Activated CD8-positive, alpha-beta T cell treated with anti-CD3 and anti-CD28 coated beads, Interleukin-2, amount 10 ng/mL, durations not matched to agents 7 days and 5 days (primary cell): ENCODE results near the gene LPCAT2. TPM values are rescaled to one million over a fixed set of nuclear protein-coding genes. Genes with fewer than 3 reads are reported as not detected.
"Not testable (repeated sequence)": the region's sequence is repeated elsewhere in the genome, so short reads cannot be mapped to it uniquely, and the experiment has no call there.

Source experiments
- ATAC-seq: fragments of 150-1000 bp; cut with Tn5 transposase; one replicate; pipeline ENCODE4 v1.10.0; 2021; ENCODE audit warnings: moderate library complexity
- CTCF ChIA-PET: fragments of 350-600 bp; sonication (Branson Sonifier 250); formaldehyde crosslinking; loops from one replicate; lab custom pipeline; 2021; ENCODE audit warnings: antibody characterized with exemption; lab: Charles Lee
- POLR2A ChIA-PET: fragments of 350-600 bp; sonication (Branson Sonifier 250); formaldehyde crosslinking; loops from one replicate; lab custom pipeline; 2021; ENCODE audit warnings: antibody characterized with exemption; lab: Charles Lee
- DNase-seq: peaks from one replicate; pipeline ENCODE4 v3.0.0-alpha.2; 2020
- H3K27ac Mint-ChIP-seq: one replicate; pipeline ENCODE4 v1.8.0; 2021; ENCODE audit warnings: mild to moderate bottlenecking, mixed read lengths
- H3K27me3 Mint-ChIP-seq: one replicate; pipeline ENCODE4 v1.8.0; 2021; ENCODE audit warnings: low read depth, mixed read lengths
- H3K36me3 Mint-ChIP-seq: one replicate; pipeline ENCODE4 v1.8.0; 2021; ENCODE audit warnings: low read depth, mixed read lengths
- H3K4me1 Mint-ChIP-seq: one replicate; pipeline ENCODE4 v1.8.0; 2021; ENCODE audit warnings: low read depth, mixed read lengths
- H3K4me3 Mint-ChIP-seq: one replicate; pipeline ENCODE4 v1.8.0; 2021; ENCODE audit warnings: mild to moderate bottlenecking, mixed read lengths
- H3K9me3 Mint-ChIP-seq: one replicate; pipeline ENCODE4 v1.8.0; 2022; ENCODE audit warnings: mixed read lengths; ENCODE audit not compliant: insufficient read depth
- total RNA-seq, 2 experiments: library from RNA; stranded (reverse); gene quantifications; one replicate each; pipeline ENCODE4 v1.2.3, GENCODE V29; 2021

LPCAT2 gene
- total RNA-seq, 2 experiments from 2014 or later: 0.37 TPM; not detected in 1

DNA sequence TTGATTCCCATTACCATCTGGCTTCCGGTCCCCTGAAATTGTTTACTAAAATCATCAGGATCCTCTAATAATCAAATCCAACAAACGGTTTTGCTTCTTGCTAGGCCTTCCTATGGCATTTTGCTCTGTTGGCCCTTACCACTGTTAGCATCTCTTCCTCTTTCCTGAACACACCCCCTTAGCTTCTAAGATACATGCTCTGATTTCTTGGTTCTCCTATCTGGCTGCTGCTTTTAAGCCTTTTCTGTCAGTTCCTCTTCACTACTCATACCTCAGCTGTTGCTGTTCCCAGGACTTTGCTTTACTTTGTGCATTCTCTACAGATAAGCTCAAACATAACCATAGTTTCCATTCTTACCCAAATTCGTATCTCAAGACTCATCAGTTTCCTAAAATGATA, 69.0 kb downstream of the LPCAT2 start:
- DNase-seq (no peak), ATAC-seq (no peak)
- H3K4me3 Mint-ChIP-seq: no peak overlapping the region
- ChIA-PET POLR2A (no interaction called here), CTCF (no interaction called here)
- no peaks in the 10 kb centered on the region for H3K36me3 Mint-ChIP-seq
- no peak overlapping the region for H3K27ac Mint-ChIP-seq
- H3K9me3 Mint-ChIP-seq: no peaks in the 10 kb centered on the region
- peaks cover 2% of the 10 kb centered on the region for H3K27me3 Mint-ChIP-seq
- no peaks in the 10 kb centered on the region for H3K4me1 Mint-ChIP-seq

DNA sequence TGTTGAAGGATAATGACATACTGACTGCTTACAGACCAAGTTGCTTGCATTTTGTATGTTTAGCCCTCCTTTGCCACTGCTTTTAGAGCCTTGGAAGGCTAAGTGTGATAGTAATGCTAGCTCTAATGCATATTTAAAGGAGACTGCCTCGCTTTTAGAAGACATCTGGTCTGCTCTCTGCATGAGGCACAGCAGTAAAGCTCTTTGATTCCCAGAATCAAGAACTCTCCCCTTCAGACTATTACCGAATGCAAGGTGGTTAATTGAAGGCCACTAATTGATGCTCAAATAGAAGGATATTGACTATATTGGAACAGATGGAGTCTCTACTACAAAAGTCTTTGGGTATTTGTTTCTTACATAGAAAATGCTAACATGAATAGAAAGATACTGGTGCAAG, 76.8 kb downstream of the LPCAT2 start:
- ATAC-seq: no peak
- DNase-seq: no peak
- ChIA-PET CTCF (interaction anchor here (1.1 kb wide), 1 partner anchor 24 kb away, joined by 3 read pairs; no protein-coding TSS in a partner anchor), POLR2A (no interaction called here)
- Mint-ChIP-seq H3K4me1 (no peaks in the 10 kb centered on the region), H3K27me3 (peaks cover 4% of the 10 kb centered on the region), H3K4me3 (no peak overlapping the region), H3K27ac (no peak overlapping the region), H3K9me3 (no peaks in the 10 kb centered on the region), H3K36me3 (no peaks in the 10 kb centered on the region)

DNA sequence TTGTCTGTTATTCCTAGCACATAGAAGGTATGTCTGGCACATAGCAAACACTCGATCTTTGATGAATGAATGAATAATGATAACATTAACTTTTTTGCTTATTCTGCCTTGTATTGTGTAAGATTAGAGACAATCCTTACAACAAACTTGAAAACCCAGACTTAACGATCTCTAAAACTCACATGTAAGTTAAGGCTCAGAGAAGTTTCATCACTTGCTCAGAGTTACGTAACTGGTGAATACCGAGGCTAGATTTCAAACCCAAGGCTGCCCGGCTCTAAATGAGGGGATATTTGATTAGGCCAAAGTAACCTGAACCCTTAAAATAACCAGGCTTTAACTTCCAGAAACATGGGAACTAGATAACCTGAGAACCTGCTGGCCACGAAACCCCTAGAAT, 79.9 kb downstream of the LPCAT2 start:
- DNase-seq (no peak), ATAC-seq (no peak)
- no peak overlapping the region for H3K4me3 Mint-ChIP-seq
- no peaks in the 10 kb centered on the region for H3K4me1 Mint-ChIP-seq
- peaks cover 4% of the 10 kb centered on the region for H3K27me3 Mint-ChIP-seq
- ChIA-PET POLR2A (no interaction called here), CTCF (no interaction called here)
- no peaks in the 10 kb centered on the region for H3K9me3 Mint-ChIP-seq
- no peaks in the 10 kb centered on the region for H3K36me3 Mint-ChIP-seq
- H3K27ac Mint-ChIP-seq: no peak overlapping the region

DNA sequence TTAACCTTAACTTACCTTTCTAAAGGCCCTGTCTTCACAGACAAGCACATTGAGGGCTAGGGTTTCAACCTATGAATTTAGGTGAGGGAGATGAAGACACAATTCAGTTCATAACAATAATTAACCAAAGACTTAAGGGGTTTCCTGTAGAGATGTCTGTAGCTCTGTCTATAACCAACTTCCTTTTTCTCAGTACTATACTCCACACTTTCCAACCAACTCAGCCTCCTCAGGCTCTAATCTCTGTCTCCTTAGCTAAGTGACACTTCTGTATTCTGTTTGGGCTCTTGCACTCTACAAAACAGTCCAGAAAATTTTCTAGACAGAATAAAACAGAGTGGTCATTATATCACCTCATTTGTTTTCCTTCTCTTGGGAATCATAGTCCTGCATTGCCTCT, 83.4 kb downstream of the LPCAT2 start:
- no peaks in the 10 kb centered on the region for H3K4me1 Mint-ChIP-seq
- ChIA-PET CTCF (no interaction called here), POLR2A (no interaction called here)
- no peak for ATAC-seq
- H3K36me3 Mint-ChIP-seq: no peaks in the 10 kb centered on the region
- H3K27me3 Mint-ChIP-seq: peaks cover 16% of the 10 kb centered on the region
- H3K27ac Mint-ChIP-seq: no peak overlapping the region
- no peak overlapping the region for H3K4me3 Mint-ChIP-seq
- DNase-seq: no peak
- H3K9me3 Mint-ChIP-seq: no peaks in the 10 kb centered on the region

DNA sequence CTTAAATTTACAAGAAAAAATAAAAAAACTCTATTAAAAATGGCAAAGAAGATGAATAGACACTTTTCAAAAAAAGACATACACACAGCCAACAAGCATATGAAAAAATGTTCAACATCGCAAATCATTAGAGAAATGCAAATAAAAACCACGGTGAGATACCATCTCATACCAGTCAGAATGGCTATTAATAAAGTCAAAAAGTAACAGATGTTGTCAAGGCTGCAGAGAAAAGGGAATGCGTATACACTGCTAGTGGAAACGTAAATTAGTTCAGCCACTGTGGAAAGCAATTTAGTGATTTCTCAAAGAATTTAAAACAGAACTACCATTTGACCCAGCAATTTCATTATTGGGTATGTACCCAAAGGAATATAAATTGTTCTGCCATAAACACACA, 89.1 kb downstream of the LPCAT2 start:
- POLR2A ChIA-PET: no interaction called here
- ATAC-seq (no peak), DNase-seq (no peak)
- Mint-ChIP-seq H3K4me3 (no peak overlapping the region), H3K9me3 (no peaks in the 10 kb centered on the region), H3K36me3 (no peaks in the 10 kb centered on the region), H3K27ac (no peak overlapping the region), H3K27me3 (peaks cover 12% of the 10 kb centered on the region), H3K4me1 (no peaks in the 10 kb centered on the region)
- CTCF ChIA-PET: no interaction called here

DNA sequence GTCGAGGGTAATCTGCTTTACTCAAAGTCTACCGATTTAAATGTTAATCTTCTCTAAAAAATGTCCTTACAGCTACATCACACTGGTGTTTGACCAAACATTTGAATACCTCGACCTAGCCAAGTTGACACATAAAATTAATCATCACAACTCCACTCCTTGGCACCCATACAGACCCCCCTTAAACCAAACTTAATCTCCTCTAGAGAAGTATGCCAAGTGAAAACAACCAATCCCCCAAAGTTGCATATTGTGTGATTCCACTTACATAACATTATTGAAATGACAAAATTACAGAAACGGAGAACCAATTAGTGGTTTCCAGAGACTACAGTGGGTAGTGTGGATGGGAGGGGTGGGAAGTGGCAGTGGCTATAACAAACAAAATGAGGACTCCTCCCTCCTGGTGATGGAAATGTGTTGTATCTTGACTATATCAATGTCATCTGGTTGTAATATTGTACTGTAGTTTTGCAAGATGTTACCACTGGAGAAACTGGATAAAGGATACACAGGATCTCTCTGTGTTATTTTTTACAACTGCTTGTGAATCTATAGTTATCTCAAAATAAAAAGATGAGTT, 97.0 kb downstream of the LPCAT2 start:
- no peaks in the 10 kb centered on the region for H3K27me3 Mint-ChIP-seq
- CTCF ChIA-PET: no interaction called here
- no peaks in the 10 kb centered on the region for H3K36me3 Mint-ChIP-seq
- no peak for DNase-seq
- no peaks in the 10 kb centered on the region for H3K4me1 Mint-ChIP-seq
- no peak overlapping the region for H3K4me3 Mint-ChIP-seq
- POLR2A ChIA-PET: no interaction called here
- no peak overlapping the region for H3K27ac Mint-ChIP-seq
- ATAC-seq: no peak
- H3K9me3 Mint-ChIP-seq: no peaks in the 10 kb centered on the region

DNA sequence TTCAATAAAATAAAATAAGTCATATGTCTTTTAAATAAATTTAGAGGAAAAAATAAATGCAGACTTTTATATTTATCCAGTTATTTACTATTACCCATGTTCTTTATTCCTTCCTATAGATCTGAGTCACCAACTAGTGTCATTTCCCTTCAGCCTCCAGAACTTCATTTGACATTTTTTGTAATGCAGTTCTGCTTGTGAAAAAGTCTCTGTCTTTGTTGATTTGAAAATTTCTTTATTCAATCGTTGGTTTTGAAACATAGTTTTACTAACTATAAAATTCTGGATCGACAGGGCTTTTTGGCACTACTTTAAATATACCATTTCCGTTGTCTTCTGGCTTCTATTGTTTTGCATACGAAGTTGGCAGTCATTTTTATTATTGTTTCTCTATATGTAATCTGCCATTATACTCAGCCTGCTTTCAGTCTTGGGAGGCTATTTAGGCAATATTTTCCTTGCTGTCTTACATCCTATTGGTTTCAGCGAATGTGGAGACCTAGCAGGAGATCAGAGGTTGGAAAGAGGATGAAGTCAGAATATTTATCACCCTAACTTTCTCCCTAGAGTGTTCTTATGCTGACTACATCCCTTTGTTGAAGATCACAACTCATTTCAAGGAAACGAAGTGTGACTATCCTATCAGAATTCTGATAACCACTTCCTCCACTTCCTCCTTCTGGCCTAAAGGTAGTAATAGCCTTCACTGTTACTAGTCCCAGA, 104.9 kb downstream of the LPCAT2 start:
- no peaks in the 10 kb centered on the region for H3K27me3 Mint-ChIP-seq
- no peaks in the 10 kb centered on the region for H3K9me3 Mint-ChIP-seq
- no peaks in the 10 kb centered on the region for H3K36me3 Mint-ChIP-seq
- H3K4me3 Mint-ChIP-seq: no peak overlapping the region
- ChIA-PET POLR2A (no interaction called here), CTCF (no interaction called here)
- H3K4me1 Mint-ChIP-seq: no peaks in the 10 kb centered on the region
- ATAC-seq (no peak), DNase-seq (no peak)
- no peak overlapping the region for H3K27ac Mint-ChIP-seq

DNA sequence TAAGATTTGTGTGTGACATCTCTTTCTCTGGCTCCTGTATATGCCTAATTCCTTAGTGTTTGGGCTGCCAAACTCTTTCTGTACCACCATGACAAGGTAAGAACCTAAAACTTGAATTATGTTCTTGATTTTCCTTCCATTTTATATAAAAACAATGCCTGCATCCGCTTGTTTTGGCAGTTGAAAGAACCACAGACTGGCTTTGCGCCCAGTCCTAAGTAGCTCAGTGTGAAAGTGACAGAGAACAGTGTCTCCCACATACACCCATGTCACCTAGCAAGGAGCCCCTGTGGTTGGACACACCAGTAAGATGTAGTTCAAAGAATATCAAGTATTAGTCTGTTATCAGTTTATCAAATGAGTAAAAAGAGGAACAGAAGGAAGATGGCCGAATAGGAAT, 106.2 kb downstream of the LPCAT2 start:
- ChIA-PET POLR2A (no interaction called here), CTCF (no interaction called here)
- no peak for DNase-seq
- Mint-ChIP-seq H3K4me1 (no peaks in the 10 kb centered on the region), H3K36me3 (no peaks in the 10 kb centered on the region), H3K27ac (no peak overlapping the region), H3K9me3 (no peaks in the 10 kb centered on the region), H3K27me3 (no peaks in the 10 kb centered on the region), H3K4me3 (no peak overlapping the region)
- ATAC-seq: no peak

DNA sequence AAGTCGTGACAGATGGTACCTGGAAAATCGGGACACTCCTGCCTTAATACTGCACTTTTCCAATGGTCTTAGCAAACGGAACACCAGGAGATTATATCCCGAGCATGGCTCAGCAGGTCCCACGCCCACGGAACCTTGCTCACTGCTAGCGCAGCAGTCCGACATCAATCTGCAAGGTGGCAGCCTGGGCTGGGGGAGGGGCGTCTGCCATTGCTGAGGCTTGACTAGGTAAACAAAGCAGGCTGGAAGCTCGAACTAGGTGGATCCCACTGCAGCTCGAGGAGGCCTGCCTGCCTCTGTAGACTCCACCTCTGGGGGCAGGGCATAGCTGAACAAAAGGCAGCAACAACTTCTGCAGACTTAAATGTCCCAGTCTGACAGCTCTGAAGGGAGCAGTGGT, 106.8 kb downstream of the LPCAT2 start:
- ATAC-seq, H3K4me1 Mint-ChIP-seq, H3K36me3 Mint-ChIP-seq, CTCF ChIA-PET, DNase-seq, H3K27ac Mint-ChIP-seq, H3K27me3 Mint-ChIP-seq, H3K4me3 Mint-ChIP-seq, POLR2A ChIA-PET, H3K9me3 Mint-ChIP-seq: not testable (repeated sequence)

DNA sequence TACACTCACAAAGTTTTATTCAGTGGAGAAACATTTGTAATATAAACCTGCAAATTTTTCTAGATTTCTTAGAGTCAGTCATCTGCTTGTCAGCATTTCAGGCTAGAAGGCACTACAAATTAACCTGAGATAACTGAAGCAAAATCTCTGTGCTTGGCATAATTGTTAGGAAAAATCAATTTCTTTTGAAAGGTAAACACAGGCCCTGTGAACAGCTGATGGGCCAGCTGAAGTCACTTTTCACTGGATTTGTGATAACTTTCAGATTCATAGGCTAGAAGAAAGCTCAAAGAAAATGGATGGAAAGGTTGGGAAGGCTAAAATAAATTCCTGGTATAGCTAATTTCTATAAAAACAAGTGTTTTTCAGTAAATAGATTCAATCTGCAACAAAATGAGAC, 112.9 kb downstream of the LPCAT2 start:
- no peaks in the 10 kb centered on the region for H3K9me3 Mint-ChIP-seq
- ChIA-PET POLR2A (no interaction called here), CTCF (no interaction called here)
- H3K27me3 Mint-ChIP-seq: no peaks in the 10 kb centered on the region
- DNase-seq (no peak), ATAC-seq (no peak)
- no peak overlapping the region for H3K4me3 Mint-ChIP-seq
- H3K4me1 Mint-ChIP-seq: no peaks in the 10 kb centered on the region
- H3K36me3 Mint-ChIP-seq: no peaks in the 10 kb centered on the region
- no peak overlapping the region for H3K27ac Mint-ChIP-seq

DNA sequence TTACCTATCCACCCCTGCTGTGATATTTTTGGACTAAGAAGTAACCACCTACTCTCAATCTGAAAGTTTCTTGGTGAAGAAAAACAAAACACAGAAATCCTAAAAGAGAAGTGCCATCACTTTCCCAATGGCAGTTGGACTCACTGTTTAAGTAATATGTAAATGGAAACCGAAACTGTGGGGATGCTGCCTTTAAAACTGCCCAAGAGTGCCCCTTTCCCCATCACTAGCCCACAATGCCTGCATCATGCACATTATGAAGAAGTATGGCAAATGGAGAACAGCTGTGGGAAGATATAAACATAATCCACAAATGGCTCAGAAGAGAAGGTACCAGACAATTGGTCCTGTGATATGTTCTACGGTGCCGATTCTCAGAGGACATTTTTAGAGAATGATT, 113.4 kb downstream of the LPCAT2 start:
- no peak overlapping the region for H3K27ac Mint-ChIP-seq
- DNase-seq (no peak), ATAC-seq (no peak)
- H3K36me3 Mint-ChIP-seq: no peaks in the 10 kb centered on the region
- H3K4me3 Mint-ChIP-seq: no peak overlapping the region
- ChIA-PET CTCF (no interaction called here), POLR2A (no interaction called here)
- H3K4me1 Mint-ChIP-seq: no peaks in the 10 kb centered on the region
- H3K9me3 Mint-ChIP-seq: no peaks in the 10 kb centered on the region
- no peaks in the 10 kb centered on the region for H3K27me3 Mint-ChIP-seq

DNA sequence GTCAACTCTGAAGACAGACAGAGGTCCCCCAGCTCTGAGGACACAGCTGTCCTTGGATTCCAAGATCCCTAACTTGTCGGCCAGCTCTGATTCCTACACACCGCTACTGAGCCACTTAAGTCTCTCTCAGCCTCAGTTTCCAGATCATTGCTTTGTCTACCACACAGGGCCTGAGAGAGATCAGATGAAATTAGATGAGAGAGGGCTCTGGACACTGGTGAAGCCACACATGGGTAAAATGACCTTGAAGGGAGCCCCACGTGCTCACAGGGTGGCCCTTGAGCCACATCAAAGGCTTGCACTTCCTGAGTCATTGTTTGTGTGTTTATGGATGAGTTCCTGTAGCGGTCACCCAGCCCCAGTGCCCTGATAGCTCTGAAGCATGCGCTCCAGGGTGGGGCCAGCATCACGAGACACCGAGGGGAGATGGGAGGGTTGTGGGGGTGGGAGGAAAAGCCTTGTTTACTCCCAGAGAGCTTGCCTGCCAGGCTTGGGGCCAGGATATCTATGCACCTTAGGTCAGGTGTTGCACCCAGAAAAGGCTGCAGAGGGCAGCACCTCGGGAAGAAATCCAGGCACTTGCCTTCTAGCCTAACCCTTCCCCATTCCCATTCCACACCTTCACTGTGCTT, 114.2 kb downstream of the LPCAT2 start:
- ATAC-seq (no peak), DNase-seq (no peak)
- Mint-ChIP-seq H3K27me3 (no peaks in the 10 kb centered on the region), H3K36me3 (no peaks in the 10 kb centered on the region), H3K4me3 (no peak overlapping the region), H3K27ac (no peak overlapping the region), H3K9me3 (no peaks in the 10 kb centered on the region), H3K4me1 (no peaks in the 10 kb centered on the region)
- ChIA-PET POLR2A (no interaction called here), CTCF (interaction anchor here (0.5 kb wide), 1 partner anchor 86 kb away, joined by 3 read pairs; no protein-coding TSS in a partner anchor)
